Stimulated activated CD8-positive, alpha-beta memory T cell treated with anti-CD3 and anti-CD28 coated beads, Interleukin-4, amount 100 ng/mL, for 48 hours (primary cell): ENCODE measurements around the gene NECTIN1.

ENCODE experiments used
- DNase-seq: peaks from one replicate; pipeline ENCODE4 v3.0.0-alpha.2; 2020

The NECTIN1 gene

GRCh38 chr11:119755356-119756071 lies 26.5 kb upstream of the NECTIN1 start:
- no peak for DNase-seq

- DNase-seq, result no peak
Observed at GRCh38 chr11:119754656-119755355, 25.8 kb upstream of the NECTIN1 start.

GRCh38 chr11:119754199-119754598 lies 25.2 kb upstream of the NECTIN1 start:
- no peak for DNase-seq

- DNase-seq, result no peak
Observed at GRCh38 chr11:119752946-119753345, 23.9 kb upstream of the NECTIN1 start.

- DNase-seq, result no peak
Observed at GRCh38 chr11:119752345-119752871, 23.4 kb upstream of the NECTIN1 start.

GRCh38 chr11:119750056-119750455 lies 21.1 kb upstream of the NECTIN1 start:
- no peak for DNase-seq

- no peak for DNase-seq
Observed at GRCh38 chr11:119749006-119749565, 20.1 kb upstream of the NECTIN1 start.

- DNase-seq, result no peak
Observed at GRCh38 chr11:119747868-119748660, 19.1 kb upstream of the NECTIN1 start.

- DNase-seq, result no peak
Observed at GRCh38 chr11:119745776-119746535, 17.0 kb upstream of the NECTIN1 start.

GRCh38 chr11:119745112-119745511 lies 16.1 kb upstream of the NECTIN1 start:
- DNase-seq, result no peak

- no peak for DNase-seq
Observed at GRCh38 chr11:119744577-119744976, 15.6 kb upstream of the NECTIN1 start.

- no peak for DNase-seq
Observed at GRCh38 chr11:119743006-119743405, 14.0 kb upstream of the NECTIN1 start.

- peak; percentile 34 for DNase-seq
Observed at GRCh38 chr11:119742263-119742861, 13.4 kb upstream of the NECTIN1 start.

GRCh38 chr11:119741369-119742262 lies 12.6 kb upstream of the NECTIN1 start:
- DNase-seq, result peak; percentile 82

GRCh38 chr11:119739975-119740374 lies 11.0 kb upstream of the NECTIN1 start:
- no peak for DNase-seq

- DNase-seq, result no peak
Observed at GRCh38 chr11:119739021-119739703, 10.2 kb upstream of the NECTIN1 start.

- DNase-seq, result no peak
Observed at GRCh38 chr11:119738059-119738439, 9.0 kb upstream of the NECTIN1 start.

- DNase-seq, result no peak
Observed at GRCh38 chr11:119737366-119738058, 8.5 kb upstream of the NECTIN1 start.

GRCh38 chr11:119734788-119735187 lies 5.8 kb upstream of the NECTIN1 start:
- DNase-seq, result no peak
